ENCODE data around the gene CNTRL.
A peak's percentile ranks its signal among the peaks of the same experiment; 100 is the strongest.
"Not testable (repeated sequence)": the region's sequence is repeated elsewhere in the genome, so short reads cannot be mapped to it uniquely, and the experiment has no call there.

CNTRL gene

GRCh38 chr9:121073038-121073437 lies 1.7 kb upstream of the CNTRL start:
- DNase-seq = no peak

GRCh38 chr9:121075251-121076036 lies 689 bp downstream of the CNTRL start:
- no peak for DNase-seq

- DNase-seq = no peak
Measured at GRCh38 chr9:121082075-121082474, 7.3 kb downstream of the CNTRL start.

GRCh38 chr9:121085661-121086060 lies 10.9 kb downstream of the CNTRL start:
- DNase-seq = no peak

GRCh38 chr9:121088576-121088975 lies 13.8 kb downstream of the CNTRL start:
- no peak for DNase-seq

GRCh38 chr9:121090743-121091142 lies 16.0 kb downstream of the CNTRL start:
- DNase-seq = not testable (repeated sequence)

GRCh38 chr9:121095057-121095456 lies 20.3 kb downstream of the CNTRL start:
- DNase-seq = no peak

GRCh38 chr9:121098567-121099198 lies 23.9 kb downstream of the CNTRL start:
- DNase-seq = no peak

GRCh38 chr9:121104054-121104453 lies 29.3 kb downstream of the CNTRL start:
- not testable (repeated sequence) for DNase-seq

GRCh38 chr9:121105531-121105930 lies 30.8 kb downstream of the CNTRL start:
- no peak for DNase-seq

- no peak for DNase-seq
Measured at GRCh38 chr9:121107029-121107428, 32.3 kb downstream of the CNTRL start.

GRCh38 chr9:121107881-121108280 lies 33.1 kb downstream of the CNTRL start:
- no peak for DNase-seq

- DNase-seq = no peak
Measured at GRCh38 chr9:121115466-121115865, 40.7 kb downstream of the CNTRL start.

GRCh38 chr9:121118266-121118665 lies 43.5 kb downstream of the CNTRL start:
- no peak for DNase-seq

- DNase-seq = no peak
Measured at GRCh38 chr9:121120386-121120785, 45.6 kb downstream of the CNTRL start.

GRCh38 chr9:121121582-121122087 lies 46.9 kb downstream of the CNTRL start:
- peak; percentile 87 for DNase-seq

GRCh38 chr9:121122246-121123032 lies 47.7 kb downstream of the CNTRL start:
- DNase-seq = no peak

GRCh38 chr9:121123816-121124535 lies 49.2 kb downstream of the CNTRL start:
- no peak for DNase-seq

- no peak for DNase-seq
Measured at GRCh38 chr9:121125590-121125989, 50.8 kb downstream of the CNTRL start.

GRCh38 chr9:121129384-121129783 lies 54.6 kb downstream of the CNTRL start:
- DNase-seq = not testable (repeated sequence)

- DNase-seq = peak; percentile 22
Measured at GRCh38 chr9:121133104-121133816, 58.5 kb downstream of the CNTRL start.

GRCh38 chr9:121135642-121136041 lies 60.9 kb downstream of the CNTRL start:
- no peak for DNase-seq

Data from activated gamma-delta T cell (primary cell).